Mucosa of descending colon (tissue), 3 donors: ENCODE results near the gene FBXO21. TPM values are rescaled to one million over a fixed set of nuclear protein-coding genes. Genes with fewer than 3 reads are reported as not detected.
A peak's percentile ranks its signal among the peaks of the same experiment; 100 is the strongest.

Experiments used
- ATAC-seq: fragments of 200-7000 bp; cut with Tn5 transposase; one replicate; pipeline ENCODE4 v1.9.1; 2020; ENCODE audit warnings: mild to moderate bottlenecking, moderate library complexity
- DNase-seq, 3 donors: peaks; one replicate each; pipeline ENCODE4 v3.0.0-alpha.2; 2020
- H3K36me3 ChIP-seq: fragments of 200-600 bp; one replicate; pipeline ENCODE4 v1.8.0; 2021; ENCODE audit warnings: low read depth, mild to moderate bottlenecking
- H3K4me1 ChIP-seq: fragments of 200-600 bp; one replicate; pipeline ENCODE4 v1.8.0; 2021; ENCODE audit warnings: low read depth, mild to moderate bottlenecking
- H3K4me3 ChIP-seq: fragments of 200-600 bp; one replicate; pipeline ENCODE4 v1.8.0; 2021; ENCODE audit warnings: mild to moderate bottlenecking
- H3K9me3 ChIP-seq: fragments of 200-600 bp; one replicate; pipeline ENCODE4 v1.8.0; 2021; ENCODE audit warnings: mild to moderate bottlenecking
- intact Hi-C, 2 donors: fragments of 100-400 bp; cut with DNase I in 1 of 2; cut with micrococcal nuclease in 1 of 2; formaldehyde crosslinking; loops; one replicate each; pipeline versions ENCODE4 v1.11.0 to v1.11.1; 2022; cut with DNase I, micrococcal nuclease
- long read RNA-seq, 2 donors: library from polyadenylated mRNA; unstranded; transcript quantifications; one replicate each; pipeline ENCODE4 v2.0.0, GENCODE V29; 2019 to 2021
- total RNA-seq, 3 donors: library from RNA; stranded (reverse); fragmentation: NEBNext Ultra II Directional in 2 of 3; extraction: Animal tissue kit (Norgen Biotek cat#: 25700) in 2 of 3; gene quantifications; one replicate each; pipeline versions ENCODE4 v1.2.1 to v1.2.4, GENCODE V29; 2021 to 2023
- TF ChIP-seq, protein P1 (sequence below): fragments of 200-600 bp; IDR thresholded peaks from one replicate; pipeline ENCODE4 v1.8.0; 2022; ENCODE audit warnings: antibody characterized with exemption, mild to moderate bottlenecking
- donor health status: DM: no; HTN: no; CAD: no; lungs with moderate emphysema.
- donor health status: DM: no; HTN: no; CAD: no.
- donor health status: DM: no; HTN: yes; CAD: no.

Gene FBXO21
- total RNA-seq = 10 to 100 TPM; 14.7 to 44.6 (median 30.7) TPM
- long read RNA-seq, donor 1, full-length matches to known transcripts = 60 of 76 reads
- long read RNA-seq, donor 1, partial matches to known transcripts = 9 of 76 reads
- long read RNA-seq, donor 1, other reads (novel, unspliced or antisense) = 7 of 76 reads
- long read RNA-seq, donor 2, full-length matches to known transcripts = 8 of 13 reads
- long read RNA-seq, donor 2, partial matches to known transcripts = 1 of 13 reads
- long read RNA-seq, donor 2, other reads (novel, unspliced or antisense) = 4 of 13 reads

GRCh38 chr12:117190210-117190781 lies at the start of gene FBXO21:
Gene FBXO21, minus strand, starts transcription at chr12:117190470. Its CDS starts 14 bp downstream, at chr12:117190456.
- no peaks in the 10 kb centered on the region for H3K4me1 ChIP-seq
- TF ChIP-seq, protein P1, sequence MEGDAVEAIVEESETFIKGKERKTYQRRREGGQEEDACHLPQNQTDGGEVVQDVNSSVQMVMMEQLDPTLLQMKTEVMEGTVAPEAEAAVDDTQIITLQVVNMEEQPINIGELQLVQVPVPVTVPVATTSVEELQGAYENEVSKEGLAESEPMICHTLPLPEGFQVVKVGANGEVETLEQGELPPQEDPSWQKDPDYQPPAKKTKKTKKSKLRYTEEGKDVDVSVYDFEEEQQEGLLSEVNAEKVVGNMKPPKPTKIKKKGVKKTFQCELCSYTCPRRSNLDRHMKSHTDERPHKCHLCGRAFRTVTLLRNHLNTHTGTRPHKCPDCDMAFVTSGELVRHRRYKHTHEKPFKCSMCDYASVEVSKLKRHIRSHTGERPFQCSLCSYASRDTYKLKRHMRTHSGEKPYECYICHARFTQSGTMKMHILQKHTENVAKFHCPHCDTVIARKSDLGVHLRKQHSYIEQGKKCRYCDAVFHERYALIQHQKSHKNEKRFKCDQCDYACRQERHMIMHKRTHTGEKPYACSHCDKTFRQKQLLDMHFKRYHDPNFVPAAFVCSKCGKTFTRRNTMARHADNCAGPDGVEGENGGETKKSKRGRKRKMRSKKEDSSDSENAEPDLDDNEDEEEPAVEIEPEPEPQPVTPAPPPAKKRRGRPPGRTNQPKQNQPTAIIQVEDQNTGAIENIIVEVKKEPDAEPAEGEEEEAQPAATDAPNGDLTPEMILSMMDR = no peak
- DNase-seq (peak; percentile 92 to 95 (median 92)), ATAC-seq (peak; percentile 100)
- H3K36me3 ChIP-seq = no peaks in the 10 kb centered on the region
- intact Hi-C loops = no loop called here
- H3K4me3 ChIP-seq = peak within 1 kb of the TSS; percentile 79
- no peaks in the 10 kb centered on the region for H3K9me3 ChIP-seq

- TF ChIP-seq, protein P1 = peak; percentile 41
- intact Hi-C loops = no loop called here
- Histone ChIP-seq H3K4me3 (no peak overlapping the region), H3K36me3 (no peaks in the 10 kb centered on the region), H3K4me1 (no peaks in the 10 kb centered on the region), H3K9me3 (no peaks in the 10 kb centered on the region)
- ATAC-seq (peak; percentile 50), DNase-seq (peak; percentile 62 to 94 (median 82))
Observed at GRCh38 chr12:117236456-117237001, 46.3 kb upstream of the FBXO21 start.

- Histone ChIP-seq H3K9me3 (no peaks in the 10 kb centered on the region), H3K36me3 (no peaks in the 10 kb centered on the region), H3K4me3 (no peak overlapping the region), H3K4me1 (no peaks in the 10 kb centered on the region)
- intact Hi-C loops = no loop called here
- ATAC-seq = no peak
- TF ChIP-seq, protein P1 = no peak
- no peak for DNase-seq
Observed at GRCh38 chr12:117235261-117235660, 45.0 kb upstream of the FBXO21 start.

DNA sequence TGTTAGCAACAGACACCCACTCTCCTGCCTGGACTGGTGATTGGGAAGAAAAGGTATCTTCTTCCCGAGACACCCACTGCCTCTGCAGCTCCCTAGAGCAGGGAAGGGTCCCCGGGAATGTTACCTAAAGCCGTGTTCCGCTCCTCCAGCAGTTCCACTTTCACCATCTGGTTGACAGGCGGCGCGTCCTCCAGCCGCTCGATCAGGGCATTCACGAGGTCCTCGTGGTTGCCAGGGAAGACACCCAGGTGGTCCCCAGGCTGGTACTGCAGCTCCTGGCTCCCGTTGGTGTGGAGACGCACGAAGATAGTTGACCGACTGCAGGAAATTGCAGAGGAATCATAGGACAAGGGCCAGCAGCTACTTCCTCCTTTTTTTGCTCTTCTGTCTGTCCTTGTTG lies 44.2 kb upstream of the FBXO21 start:
- TF ChIP-seq, protein P1 = no peak
- no peaks in the 10 kb centered on the region for H3K36me3 ChIP-seq
- no peak overlapping the region for H3K4me3 ChIP-seq
- H3K9me3 ChIP-seq = no peaks in the 10 kb centered on the region
- DNase-seq (no peak), ATAC-seq (no peak)
- H3K4me1 ChIP-seq = no peaks in the 10 kb centered on the region
- intact Hi-C loops = no loop called here

DNA sequence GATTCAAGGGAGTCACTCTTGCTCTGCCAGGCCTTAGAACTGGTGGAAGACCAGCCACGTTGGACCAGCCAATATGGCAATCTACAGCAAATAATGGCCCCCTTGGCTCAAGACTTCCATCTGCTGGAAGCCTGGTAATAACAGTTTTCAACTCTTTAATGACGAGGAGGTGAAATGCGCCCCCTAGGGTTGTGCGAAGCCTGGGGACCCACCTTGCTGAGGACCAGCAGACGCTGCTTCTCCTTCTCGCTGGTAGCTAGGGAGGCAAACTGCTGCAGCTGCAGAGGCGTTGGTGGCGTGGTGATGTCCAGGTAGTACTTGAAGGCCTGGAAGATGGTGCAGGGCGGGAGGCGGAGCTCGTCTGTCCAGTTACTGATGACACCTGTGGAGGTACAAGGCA lies 41.5 kb upstream of the FBXO21 start:
- ATAC-seq (no peak), DNase-seq (no peak)
- intact Hi-C loops = no loop called here
- Histone ChIP-seq H3K9me3 (no peaks in the 10 kb centered on the region), H3K4me1 (no peaks in the 10 kb centered on the region), H3K36me3 (no peaks in the 10 kb centered on the region), H3K4me3 (no peak overlapping the region)
- TF ChIP-seq, protein P1 = no peak
